Astrocyte (in vitro differentiated cells and primary cell): ENCODE results near the gene KCTD10. TPM values are rescaled to one million over a fixed set of nuclear protein-coding genes. Genes with fewer than 3 reads are reported as not detected.

Experiments
- DNase-seq: peaks from one replicate; pipeline ENCODE4 v3.0.0-alpha.2; 2010; ENCODE audit warnings: low read depth
- FAIRE-seq: peaks from 2 replicates; lab custom pipeline; 2011; peaks lifted over from hg19 to GRCh38; lab: Jason Lieb, UNC
- H2AFZ ChIP-seq: 2 replicates; pipeline ENCODE4 v1.6.0; 2012; ENCODE audit warnings: low read depth, low read length, inconsistent platforms
- H3K27ac ChIP-seq: 2 replicates; pipeline ENCODE4 v1.5.1; 2011; ENCODE audit warnings: low read depth, low read length, inconsistent platforms
- H3K27me3 ChIP-seq: 2 replicates; pipeline ENCODE4 v1.6.0; 2011; ENCODE audit warnings: low read length, inconsistent platforms; ENCODE audit not compliant: insufficient read depth
- H3K36me3 ChIP-seq: 2 replicates; pipeline ENCODE4 v1.5.1; 2011; ENCODE audit warnings: low read length, inconsistent platforms; ENCODE audit not compliant: insufficient read depth
- H3K4me1 ChIP-seq: 2 replicates; pipeline ENCODE4 v1.5.1; 2011; ENCODE audit warnings: low read length, inconsistent platforms; ENCODE audit not compliant: insufficient read depth
- H3K4me2 ChIP-seq: 2 replicates; pipeline ENCODE4 v1.6.0; 2012; ENCODE audit warnings: low read length, inconsistent platforms
- H3K4me3 ChIP-seq: 2 replicates; pipeline ENCODE4 v1.5.1; 2011; ENCODE audit warnings: low read depth, mild to moderate bottlenecking, low read length, inconsistent platforms; ENCODE audit not compliant: insufficient read depth
- H3K79me2 ChIP-seq: 2 replicates; pipeline ENCODE4 v1.6.0; 2012; ENCODE audit warnings: mild to moderate bottlenecking, low read length, inconsistent platforms; ENCODE audit not compliant: insufficient read depth
- H3K9ac ChIP-seq: 2 replicates; pipeline ENCODE4 v1.6.0; 2012; ENCODE audit warnings: mild to moderate bottlenecking, low read length, inconsistent platforms
- H3K9me3 ChIP-seq: 2 replicates; pipeline ENCODE4 v1.5.1; 2012; ENCODE audit warnings: low read depth, mild to moderate bottlenecking, low read length, inconsistent platforms; ENCODE audit not compliant: insufficient read depth
- H4K20me1 ChIP-seq: 2 replicates; pipeline ENCODE4 v1.6.0; 2012; ENCODE audit warnings: low read length, inconsistent platforms; ENCODE audit not compliant: insufficient read depth
- H3K27ac Mint-ChIP-seq: one replicate; pipeline ENCODE4 v1.8.0; 2021; ENCODE audit warnings: mild to moderate bottlenecking, mixed read lengths; ENCODE audit not compliant: unreplicated experiment
- H3K27me3 Mint-ChIP-seq: one replicate; pipeline ENCODE4 v1.8.0; 2021; ENCODE audit warnings: low read depth, mixed read lengths; ENCODE audit not compliant: unreplicated experiment
- H3K36me3 Mint-ChIP-seq: one replicate; pipeline ENCODE4 v1.8.0; 2021; ENCODE audit warnings: low read depth, mixed read lengths; ENCODE audit not compliant: unreplicated experiment
- H3K4me1 Mint-ChIP-seq: one replicate; pipeline ENCODE4 v1.8.0; 2021; ENCODE audit warnings: low read depth, mixed read lengths; ENCODE audit not compliant: unreplicated experiment
- H3K4me3 Mint-ChIP-seq: one replicate; pipeline ENCODE4 v1.8.0; 2021; ENCODE audit warnings: mild to moderate bottlenecking, moderate library complexity, mixed read lengths; ENCODE audit not compliant: unreplicated experiment
- H3K9me3 Mint-ChIP-seq: one replicate; pipeline ENCODE4 v1.8.0; 2021; ENCODE audit warnings: mild to moderate bottlenecking, mixed read lengths; ENCODE audit not compliant: unreplicated experiment
- CTCF ChIP-seq: IDR thresholded peaks from 2 replicates; pipeline ENCODE4 v1.5.1; 2011; ENCODE audit warnings: low read depth, mild to moderate bottlenecking, inconsistent platforms, low read length, moderate library complexity; ENCODE audit not compliant: insufficient read depth
- EZH2 ChIP-seq: IDR thresholded peaks from 2 replicates; pipeline ENCODE4 v1.6.1; 2012; ENCODE audit warnings: mild to moderate bottlenecking, low read length, inconsistent platforms; ENCODE audit not compliant: insufficient read depth
- total RNA-seq: library from RNA; stranded (reverse); gene quantifications from 2 replicates; pipeline ENCODE4 v1.2.1, GENCODE V29; 2021

KCTD10 gene
- total RNA-seq, 1 donor from 2014 or later: 118 TPM

- Histone ChIP-seq H3K36me3 (peaks cover 37% of the 10 kb centered on the region), H3K27me3 (no peaks in the 10 kb centered on the region), H3K9ac (no peak overlapping the region), H3K27ac (no peak overlapping the region), H3K4me1 (peaks cover 9% of the 10 kb centered on the region), H3K4me3 (no peak overlapping the region), H3K79me2 (no peaks in the 10 kb centered on the region), H3K4me2 (no peak overlapping the region), H3K9me3 (no peaks in the 10 kb centered on the region), H2AFZ (no peak overlapping the region), H4K20me1 (no peaks in the 10 kb centered on the region)
- FAIRE-seq (no peak), DNase-seq (no peak)
- no peaks in the 10 kb centered on the region for H3K9me3 Mint-ChIP-seq
- H3K27ac Mint-ChIP-seq: no peak overlapping the region
- no peak overlapping the region for H3K4me3 Mint-ChIP-seq
- TF ChIP-seq EZH2 (no peak), CTCF (no peak)
- no peaks in the 10 kb centered on the region for H3K27me3 Mint-ChIP-seq
- peaks cover 20% of the 10 kb centered on the region for H3K36me3 Mint-ChIP-seq
- H3K4me1 Mint-ChIP-seq: peaks cover 11% of the 10 kb centered on the region
Observed at GRCh38 chr12:109493090-109493489, 16.0 kb upstream of the KCTD10 start.

- no peaks in the 10 kb centered on the region for H3K9me3 ChIP-seq
- H3K4me2 ChIP-seq: no peak overlapping the region
- H3K27ac ChIP-seq: no peak overlapping the region
- peaks cover 44% of the 10 kb centered on the region for H3K36me3 ChIP-seq
- DNase-seq: no peak
- no peak overlapping the region for H2AFZ ChIP-seq
- no peak for FAIRE-seq
- Mint-ChIP-seq H3K4me3 (no peak overlapping the region), H3K9me3 (no peaks in the 10 kb centered on the region), H3K36me3 (peaks cover 20% of the 10 kb centered on the region), H3K27me3 (no peaks in the 10 kb centered on the region), H3K4me1 (peaks cover 4% of the 10 kb centered on the region), H3K27ac (no peak overlapping the region)
- no peaks in the 10 kb centered on the region for H3K27me3 ChIP-seq
- peaks cover 1% of the 10 kb centered on the region for H3K4me1 ChIP-seq
- H3K9ac ChIP-seq: no peak overlapping the region
- H3K79me2 ChIP-seq: no peaks in the 10 kb centered on the region
- TF ChIP-seq CTCF: no peak
- TF ChIP-seq EZH2: no peak
- no peak overlapping the region for H3K4me3 ChIP-seq
- no peaks in the 10 kb centered on the region for H4K20me1 ChIP-seq
Observed at GRCh38 chr12:109492371-109492770, 15.3 kb upstream of the KCTD10 start.

- no peaks in the 10 kb centered on the region for H3K27me3 ChIP-seq
- Mint-ChIP-seq H3K36me3 (peaks cover 23% of the 10 kb centered on the region), H3K27ac (no peak overlapping the region), H3K4me3 (no peak overlapping the region), H3K4me1 (peaks cover 3% of the 10 kb centered on the region), H3K27me3 (no peaks in the 10 kb centered on the region), H3K9me3 (no peaks in the 10 kb centered on the region)
- no peaks in the 10 kb centered on the region for H3K4me1 ChIP-seq
- no peak overlapping the region for H3K4me3 ChIP-seq
- no peaks in the 10 kb centered on the region for H3K9me3 ChIP-seq
- H3K27ac ChIP-seq: no peak overlapping the region
- H3K79me2 ChIP-seq: no peaks in the 10 kb centered on the region
- H3K9ac ChIP-seq: no peak overlapping the region
- no peaks in the 10 kb centered on the region for H4K20me1 ChIP-seq
- peaks cover 45% of the 10 kb centered on the region for H3K36me3 ChIP-seq
- H2AFZ ChIP-seq: no peak overlapping the region
- DNase-seq (no peak), FAIRE-seq (no peak)
- no peak overlapping the region for H3K4me2 ChIP-seq
- no peak for TF ChIP-seq CTCF
- TF ChIP-seq EZH2: no peak
Observed at GRCh38 chr12:109491671-109492070, 14.6 kb upstream of the KCTD10 start.
